Spleen (tissue), 7 donors: ENCODE measurements around the gene SENP1.

ENCODE experiments used
- CTCF ChIP-seq, 11 experiments: fragments of 200-600 bp in 7 of 11; fragments of 450-650 bp in 4 of 11; sonication (generic) in 4 of 11; IDR thresholded peaks in 8 of 11; conservative IDR thresholded peaks in 3 of 11; 1 replicate in 7 of 11; 2 replicates in 4 of 11; pipeline versions ENCODE4 v1.4.0 to v1.8.0; 2016 to 2021; ENCODE audit warnings: antibody characterized with exemption in 11 of 11, inconsistent platforms in 4 of 11, mild to moderate bottlenecking in 1 of 11
- POLR2AphosphoS5 ChIP-seq, 3 donors: sonication (generic); formaldehyde crosslinking; IDR thresholded peaks; one replicate each; pipeline ENCODE4 v1.5.1; 2017; ENCODE audit warnings: antibody characterized with exemption in 3 of 3
- donor health status: DM: no; HTN: no; CAD: no; lungs with moderate emphysema.
- donor health status: DM: no; HTN: no; CAD: no.
- donor health status: DM: no; HTN: no; CAD: no.

GRCh38 chr12:48105867-48106680 is at the start of gene SENP1:
- TF ChIP-seq POLR2AphosphoS5 (IDR thresholded peaks at IDR 0.05) (peak; percentile 88 to 94 (median 91)), CTCF (IDR thresholded peaks at IDR 0.05 in 8 of 11, conservative IDR thresholded peaks at IDR 0.05 in 3 of 11) (peak in 9 of 11 experiments; percentile 9 to 56 (median 40))
